HepG2 (cell line): Measurements from ENCODE around the gene NOL11. TPM values are rescaled to one million over a fixed set of nuclear protein-coding genes. Genes with fewer than 3 reads are reported as not detected.

ENCODE experiments used
- ATAC-seq: fragments of 200-7000 bp; cut with Tn5 transposase; 3 replicates; pipeline ENCODE4 v1.9.1; 2020; ENCODE audit warnings: mild to moderate bottlenecking, moderate library complexity
- BruUV-seq: library from RNA; stranded (reverse); fragments of 400-500 nt; replicated peaks from 2 replicates; lab custom pipeline; 2021; lab: Mats Ljungman, UMichigan
- CTCF ChIA-PET: fragments of 300-600 bp; formaldehyde crosslinking; extraction: SDS; loops from one replicate; lab custom pipeline; 2021; ENCODE audit warnings: low total read pairs, inconsistent platforms, low intra/inter-chr PET ratio; lab: Yijun Ruan, JAX
- POLR2A ChIA-PET: fragments of 350-600 bp; sonication (Branson Sonifier 250); formaldehyde crosslinking; loops from one replicate; lab custom pipeline; 2020; ENCODE audit warnings: antibody characterized with exemption, inconsistent platforms; lab: Yijun Ruan, JAX
- DNase-seq: peaks from one replicate; pipeline ENCODE4 v3.0.0-alpha.2; 2015; ENCODE audit warnings: low spot score
- FAIRE-seq: peaks from 3 replicates; lab custom pipeline; 2011; peaks lifted over from hg19 to GRCh38; lab: Jason Lieb, UNC
- H2AFZ ChIP-seq: one replicate; pipeline ENCODE4 v1.6.1; 2011; ENCODE audit warnings: low read length, inconsistent platforms
- H3K27ac ChIP-seq: fragments of 300-600 bp; 3 replicates; pipeline ENCODE4 v1.8.0; 2011; ENCODE audit warnings: mixed run types, mild to moderate bottlenecking, mixed read lengths, low read length, inconsistent platforms; ENCODE audit not compliant: insufficient read depth; ENCODE audit errors: extremely low read length
- H3K27me3 ChIP-seq, 2 experiments: fragments of 200-600 bp in 1 of 2; 2 replicates in 1 of 2; 3 replicates in 1 of 2; pipeline versions ENCODE4 v1.6.0 to v1.8.0; 2011; ENCODE audit warnings: low read length in 2 of 2, mild to moderate bottlenecking in 2 of 2, moderate library complexity in 2 of 2, inconsistent platforms in 1 of 2; ENCODE audit not compliant: insufficient read depth in 2 of 2, control insufficient read depth in 1 of 2
- H3K36me3 ChIP-seq, 2 experiments: fragments of 200-600 bp in 1 of 2; replicated peaks in 1 of 2; 2 replicates in 1 of 2; 3 replicates in 1 of 2; pipeline versions ENCODE4 v1.5.1 to v1.8.0; 2011; ENCODE audit warnings: low read length in 2 of 2, inconsistent platforms in 1 of 2; ENCODE audit not compliant: insufficient read depth in 2 of 2, control insufficient read depth in 1 of 2
- H3K4me1 ChIP-seq: 2 replicates; pipeline ENCODE4 v1.5.1; 2012; ENCODE audit warnings: low read length, inconsistent platforms; ENCODE audit not compliant: insufficient read depth
- H3K4me2 ChIP-seq: 2 replicates; pipeline ENCODE4 v1.6.0; 2011; ENCODE audit warnings: low read depth, low read length, inconsistent platforms
- H3K4me3 ChIP-seq, 3 experiments: fragments of 200-600 bp in 1 of 3; sonication (generic), shearing (Covaris generic) in 1 of 3; replicated peaks in 1 of 3; 2 replicates each; pipeline ENCODE4 v1.5.1; 2011 to 2016; ENCODE audit warnings: low read length in 3 of 3, inconsistent platforms in 2 of 3, low read depth in 2 of 3, mild to moderate bottlenecking in 2 of 3, control low read depth in 1 of 3, mixed read lengths in 1 of 3; ENCODE audit not compliant: insufficient read depth in 1 of 3
- H3K79me2 ChIP-seq: one replicate; pipeline ENCODE4 v1.6.1; 2011; ENCODE audit warnings: low read length, inconsistent platforms; ENCODE audit not compliant: insufficient read depth
- H3K9ac ChIP-seq: 2 replicates; pipeline ENCODE4 v1.6.0; 2011; ENCODE audit warnings: mild to moderate bottlenecking, low read depth, low read length, inconsistent platforms; ENCODE audit not compliant: insufficient read depth
- H3K9me3 ChIP-seq: 2 replicates; pipeline ENCODE4 v1.5.1; 2012; ENCODE audit warnings: mild to moderate bottlenecking, low read length
- H4K20me1 ChIP-seq: 2 replicates; pipeline ENCODE4 v1.6.0; 2011; ENCODE audit warnings: inconsistent platforms, mild to moderate bottlenecking, low read length, moderate library complexity; ENCODE audit not compliant: insufficient read depth
- KDM4B ChIP-seq: sonication (generic); formaldehyde crosslinking; IDR thresholded peaks from 2 replicates; pipeline ENCODE4 v1.4.0; 2020; ENCODE audit warnings: missing genetic modification reagents
- RFX3 ChIP-seq: IDR thresholded peaks from 2 replicates; pipeline ENCODE4 v1.6.1; 2016; ENCODE audit warnings: missing biosample characterization, missing genetic modification reagents
- SKI ChIP-seq: fragments of 450-650 bp; IDR thresholded peaks from one replicate; pipeline ENCODE4 v1.6.1; 2018; ENCODE audit warnings: mild to moderate bottlenecking; ENCODE audit not compliant: partially characterized antibody
- TRIM24 ChIP-seq: sonication (generic); formaldehyde crosslinking; IDR thresholded peaks from 2 replicates; pipeline ENCODE4 v1.8.0; 2022; ENCODE audit warnings: mild to moderate bottlenecking, missing genetic modification reagents
- ZNF224 ChIP-seq: sonication (generic); formaldehyde crosslinking; IDR thresholded peaks from 2 replicates; pipeline ENCODE4 v1.5.0; 2020; ENCODE audit warnings: mild to moderate bottlenecking, missing genetic modification reagents
- ZNF430 ChIP-seq: sonication (generic); formaldehyde crosslinking; IDR thresholded peaks from 2 replicates; pipeline ENCODE4 v1.9.0; 2021; ENCODE audit warnings: mild to moderate bottlenecking, missing genetic modification reagents
- ZNF530 ChIP-seq: sonication (generic); formaldehyde crosslinking; IDR thresholded peaks from 2 replicates; pipeline ENCODE4 v1.5.0; 2020; ENCODE audit warnings: low read depth, mild to moderate bottlenecking, missing genetic modification reagents
- ZNF547 ChIP-seq: sonication (generic); formaldehyde crosslinking; IDR thresholded peaks from 2 replicates; pipeline ENCODE4 v1.5.1; 2020; ENCODE audit warnings: mild to moderate bottlenecking, missing genetic modification reagents
- ZNF790 ChIP-seq: sonication (generic); formaldehyde crosslinking; IDR thresholded peaks from 2 replicates; pipeline ENCODE4 v1.8.0; 2022; ENCODE audit warnings: missing genetic modification reagents, mild to moderate bottlenecking, borderline replicate concordance
- WGBS: methylation state at CpG from one replicate; pipeline ENCODE4 v1.1.6; 2017; ENCODE audit warnings: low lambda C conversion rate; 5-methylcytosine and 5-hydroxymethylcytosine counted together
- in situ Hi-C: cut with HindIII; loops from 2 replicates; pipeline ENCODE4 v1.10.0; 2017; ENCODE audit warnings: low pct_unique_long_range_greater_than_20kb; ENCODE audit not compliant: extremely low pct_ligation_motif_present
- intact Hi-C: fragments of 100-400 bp; cut with micrococcal nuclease; formaldehyde crosslinking; loops from one replicate; pipeline ENCODE4 v1.10.0; 2022; ENCODE audit not compliant: unreplicated experiment
- polyA plus RNA-seq, 8 experiments: library from polyadenylated mRNA; depleted of rRNA in 3 of 8; stranded (reverse) in 7 of 8; unstranded in 1 of 8; fragments of >200 nt; fragmentation: Illumina TruSeq in 4 of 8; extraction: Trizol in 4 of 8; gene quantifications; 2 replicates each; pipeline versions ENCODE4 v1.2.1 to v1.2.3, GENCODE V29; 2011 to 2016; ENCODE audit warnings: low read depth in 4 of 8, missing spikeins in 1 of 8, mixed read lengths in 1 of 8; ENCODE audit not compliant: insufficient read depth in 1 of 8
- total RNA-seq, 5 experiments: library from RNA; depleted of rRNA; stranded (reverse); fragments of >200 nt; fragmentation: Illumina TruSeq; extraction: Trizol; gene quantifications; 2 replicates each; pipeline ENCODE4 v1.2.3, GENCODE V29; 2016; ENCODE audit warnings: low read depth in 1 of 5
- TF ChIP-seq, protein P1 (sequence below): sonication (generic); formaldehyde crosslinking; IDR thresholded peaks from 2 replicates; pipeline ENCODE4 v1.4.0; 2020; ENCODE audit warnings: missing genetic modification reagents
- TF ChIP-seq, protein P2 (sequence below): sonication (generic); formaldehyde crosslinking; IDR thresholded peaks from 2 replicates; pipeline ENCODE4 v1.4.0; 2020; ENCODE audit warnings: missing genetic modification reagents, borderline replicate concordance
- TF ChIP-seq, protein P3 (sequence below): sonication (generic); formaldehyde crosslinking; IDR thresholded peaks from 2 replicates; pipeline ENCODE4 v1.9.0; 2022; ENCODE audit warnings: low read depth, missing genetic modification reagents

Gene NOL11
- total and polyA plus RNA-seq, 2 of the 13 experiments (the other 11 are each of a cell fraction or from before 2014, with no cell fraction given), result 45.8 to 124 TPM

DNA sequence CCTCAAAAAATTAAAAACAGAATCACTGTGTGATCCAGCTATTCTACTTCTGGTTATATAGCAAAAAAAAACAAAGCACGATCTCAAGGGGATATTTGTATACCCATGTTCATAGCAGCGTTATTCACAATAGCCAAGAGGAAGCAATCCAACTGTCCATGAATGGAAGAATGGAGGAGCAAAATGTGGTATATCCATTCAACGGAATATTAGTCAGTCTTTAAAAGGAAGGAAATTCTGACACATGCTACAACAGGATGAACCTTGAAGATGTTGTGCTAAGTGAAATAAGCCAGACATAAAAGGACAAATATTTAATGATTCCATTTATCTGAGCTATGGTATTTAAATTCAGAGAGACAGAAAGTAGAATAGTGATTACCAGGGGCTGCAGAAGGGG lies 4.6 kb upstream of the NOL11 start:
- TF ChIP-seq KDM4B (no peak), TRIM24 (CRISPR knock-in tag) (no peak), ZNF790 (no peak), ZNF530 (CRISPR knock-in tag) (no peak)
- TF ChIP-seq, protein P1, sequence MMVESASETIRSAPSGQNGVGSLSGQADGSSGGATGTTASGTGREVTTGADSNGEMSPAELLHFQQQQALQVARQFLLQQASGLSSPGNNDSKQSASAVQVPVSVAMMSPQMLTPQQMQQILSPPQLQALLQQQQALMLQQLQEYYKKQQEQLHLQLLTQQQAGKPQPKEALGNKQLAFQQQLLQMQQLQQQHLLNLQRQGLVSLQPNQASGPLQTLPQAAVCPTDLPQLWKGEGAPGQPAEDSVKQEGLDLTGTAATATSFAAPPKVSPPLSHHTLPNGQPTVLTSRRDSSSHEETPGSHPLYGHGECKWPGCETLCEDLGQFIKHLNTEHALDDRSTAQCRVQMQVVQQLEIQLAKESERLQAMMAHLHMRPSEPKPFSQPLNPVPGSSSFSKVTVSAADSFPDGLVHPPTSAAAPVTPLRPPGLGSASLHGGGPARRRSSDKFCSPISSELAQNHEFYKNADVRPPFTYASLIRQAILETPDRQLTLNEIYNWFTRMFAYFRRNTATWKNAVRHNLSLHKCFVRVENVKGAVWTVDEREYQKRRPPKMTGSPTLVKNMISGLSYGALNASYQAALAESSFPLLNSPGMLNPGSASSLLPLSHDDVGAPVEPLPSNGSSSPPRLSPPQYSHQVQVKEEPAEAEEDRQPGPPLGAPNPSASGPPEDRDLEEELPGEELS (CRISPR knock-in tag), result no peak
- Histone ChIP-seq H3K36me3 (no peaks in the 10 kb centered on the region), H3K27ac (no peak overlapping the region), H3K79me2 (peaks cover 4% of the 10 kb centered on the region), H2AFZ (no peak overlapping the region), H4K20me1 (no peaks in the 10 kb centered on the region), H3K27me3 (no peaks in the 10 kb centered on the region; a peak in 1 of 5 replicates), H3K4me3 (no peak overlapping the region), H3K9ac (no peak overlapping the region), H3K9me3 (no peaks in the 10 kb centered on the region), H3K4me2 (no peak overlapping the region), H3K4me1 (peaks cover 13% of the 10 kb centered on the region)
- intact Hi-C loops, result no loop called here
- DNase-seq, result no peak
- FAIRE-seq, result no peak
- ChIA-PET CTCF (no interaction called here), POLR2A (no interaction called here)
- no TSS peak for BruUV-seq
- no peak for ATAC-seq
- 44% methylated on average over 3 of the region's 3 CpGs for WGBS
- in situ Hi-C loops, result no loop called here

DNA sequence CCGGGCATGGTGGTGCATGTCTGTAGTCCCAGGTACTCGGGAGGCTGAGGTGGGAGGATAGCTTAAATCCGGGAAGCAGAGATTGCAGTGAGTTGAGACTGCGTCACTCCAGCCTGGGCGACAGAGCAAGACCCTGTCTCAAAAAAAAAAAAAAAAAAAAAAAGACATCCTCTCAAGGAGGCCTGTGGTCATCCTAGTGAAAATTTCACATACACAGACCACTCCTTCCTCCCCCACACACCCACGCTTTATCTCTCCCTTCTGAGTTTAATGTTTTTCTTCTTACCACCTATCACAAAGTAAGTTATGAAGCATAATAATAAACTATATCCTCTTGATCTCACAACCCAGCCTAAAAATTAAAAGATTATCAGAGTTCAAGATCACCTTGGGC lies 1.3 kb upstream of the NOL11 start:
- Histone ChIP-seq H3K27me3 (no peaks in the 10 kb centered on the region; a peak in 1 of 5 replicates), H3K27ac (no peak overlapping the region), H2AFZ (no peak overlapping the region), H3K9me3 (no peaks in the 10 kb centered on the region), H3K9ac (no peak overlapping the region), H3K36me3 (peaks cover 2 to 10% of the 10 kb centered on the region in 2 experiments; a peak in 4 of 5 replicates), H4K20me1 (no peaks in the 10 kb centered on the region), H3K4me3 (peak overlapping the region in 1 of 3 experiments; percentile 97; a peak in 2 of 6 replicates), H3K4me1 (peaks cover 33% of the 10 kb centered on the region), H3K4me2 (peak overlapping the region; percentile 87), H3K79me2 (peaks cover 24% of the 10 kb centered on the region)
- intact Hi-C loops, result no loop called here
- POLR2A ChIA-PET, result interaction anchor here (0.6 to 2.1 kb wide), 3 partner anchors 10 to 385 kb away, joined by 3 to 5 read pairs (median 4); no protein-coding TSS in a partner anchor
- WGBS, result 83% methylated on average over 6 of the region's 6 CpGs
- DNase-seq (no peak), ATAC-seq (no peak), FAIRE-seq (no peak)
- CTCF ChIA-PET, result no interaction called here
- in situ Hi-C loops, result no loop called here
- BruUV-seq, result no TSS peak
- TF ChIP-seq ZNF224 (CRISPR knock-in tag) (no peak), ZNF547 (CRISPR knock-in tag) (no peak), ZNF430 (CRISPR knock-in tag) (no peak), RFX3 (CRISPR knock-in tag) (no peak), SKI (no peak)
- TF ChIP-seq, protein P2, sequence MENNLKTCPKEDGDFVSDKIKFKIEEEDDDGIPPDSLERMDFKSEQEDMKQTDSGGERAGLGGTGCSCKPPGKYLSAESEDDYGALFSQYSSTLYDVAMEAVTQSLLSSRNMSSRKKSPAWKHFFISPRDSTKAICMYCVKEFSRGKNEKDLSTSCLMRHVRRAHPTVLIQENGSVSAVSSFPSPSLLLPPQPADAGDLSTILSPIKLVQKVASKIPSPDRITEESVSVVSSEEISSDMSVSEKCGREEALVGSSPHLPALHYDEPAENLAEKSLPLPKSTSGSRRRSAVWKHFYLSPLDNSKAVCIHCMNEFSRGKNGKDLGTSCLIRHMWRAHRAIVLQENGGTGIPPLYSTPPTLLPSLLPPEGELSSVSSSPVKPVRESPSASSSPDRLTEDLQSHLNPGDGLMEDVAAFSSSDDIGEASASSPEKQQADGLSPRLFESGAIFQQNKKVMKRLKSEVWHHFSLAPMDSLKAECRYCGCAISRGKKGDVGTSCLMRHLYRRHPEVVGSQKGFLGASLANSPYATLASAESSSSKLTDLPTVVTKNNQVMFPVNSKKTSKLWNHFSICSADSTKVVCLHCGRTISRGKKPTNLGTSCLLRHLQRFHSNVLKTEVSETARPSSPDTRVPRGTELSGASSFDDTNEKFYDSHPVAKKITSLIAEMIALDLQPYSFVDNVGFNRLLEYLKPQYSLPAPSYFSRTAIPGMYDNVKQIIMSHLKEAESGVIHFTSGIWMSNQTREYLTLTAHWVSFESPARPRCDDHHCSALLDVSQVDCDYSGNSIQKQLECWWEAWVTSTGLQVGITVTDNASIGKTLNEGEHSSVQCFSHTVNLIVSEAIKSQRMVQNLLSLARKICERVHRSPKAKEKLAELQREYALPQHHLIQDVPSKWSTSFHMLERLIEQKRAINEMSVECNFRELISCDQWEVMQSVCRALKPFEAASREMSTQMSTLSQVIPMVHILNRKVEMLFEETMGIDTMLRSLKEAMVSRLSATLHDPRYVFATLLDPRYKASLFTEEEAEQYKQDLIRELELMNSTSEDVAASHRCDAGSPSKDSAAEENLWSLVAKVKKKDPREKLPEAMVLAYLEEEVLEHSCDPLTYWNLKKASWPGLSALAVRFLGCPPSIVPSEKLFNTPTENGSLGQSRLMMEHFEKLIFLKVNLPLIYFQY (CRISPR knock-in tag), result no peak
- TF ChIP-seq, protein P3, sequence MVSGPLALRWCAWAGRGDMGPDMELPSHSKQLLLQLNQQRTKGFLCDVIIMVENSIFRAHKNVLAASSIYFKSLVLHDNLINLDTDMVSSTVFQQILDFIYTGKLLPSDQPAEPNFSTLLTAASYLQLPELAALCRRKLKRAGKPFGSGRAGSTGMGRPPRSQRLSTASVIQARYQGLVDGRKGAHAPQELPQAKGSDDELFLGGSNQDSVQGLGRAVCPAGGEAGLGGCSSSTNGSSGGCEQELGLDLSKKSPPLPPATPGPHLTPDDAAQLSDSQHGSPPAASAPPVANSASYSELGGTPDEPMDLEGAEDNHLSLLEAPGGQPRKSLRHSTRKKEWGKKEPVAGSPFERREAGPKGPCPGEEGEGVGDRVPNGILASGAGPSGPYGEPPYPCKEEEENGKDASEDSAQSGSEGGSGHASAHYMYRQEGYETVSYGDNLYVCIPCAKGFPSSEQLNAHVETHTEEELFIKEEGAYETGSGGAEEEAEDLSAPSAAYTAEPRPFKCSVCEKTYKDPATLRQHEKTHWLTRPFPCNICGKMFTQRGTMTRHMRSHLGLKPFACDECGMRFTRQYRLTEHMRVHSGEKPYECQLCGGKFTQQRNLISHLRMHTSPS, result no peak
